Measurements from ENCODE around the gene GSG1L2. TPM values are rescaled to one million over a fixed set of nuclear protein-coding genes. Genes with fewer than 3 reads are reported as not detected.

Gene GSG1L2
- polyA plus RNA-seq, 3 donors: not detected

DNA sequence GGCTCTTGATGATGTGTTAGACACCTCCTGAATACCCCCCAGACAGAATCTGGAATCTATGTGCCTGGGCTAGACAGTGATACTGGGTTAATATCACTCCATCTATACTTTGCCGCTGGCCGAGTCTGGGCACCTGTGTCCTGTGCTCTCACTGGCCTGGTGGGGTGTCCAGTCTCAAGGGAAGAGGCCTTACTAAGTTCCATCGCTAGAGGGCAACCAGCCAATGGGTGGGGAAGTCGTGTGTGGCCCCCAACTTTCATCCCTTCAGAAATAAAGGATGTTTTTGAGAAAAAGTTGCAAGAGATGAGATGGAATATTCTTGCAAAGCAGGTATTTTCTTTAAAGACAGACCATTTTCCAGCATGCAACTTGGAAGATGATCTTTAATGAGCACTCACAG, 2.2 kb upstream of the GSG1L2 start:
- no peaks in the 10 kb centered on the region for H3K9me3 ChIP-seq (replicated peaks in 1 of 2; ENCODE audit: control insufficient read depth in 1 of 2, insufficient read depth in 1 of 2, low read length in 2 of 2)

GRCh38 chr17:9820448-9820847, 1.4 kb downstream of the GSG1L2 start:
- H3K4me1 Mint-ChIP-seq: no peaks in the 10 kb centered on the region
- H3K36me3 Mint-ChIP-seq: no peaks in the 10 kb centered on the region
- Histone ChIP-seq H2AFZ (ENCODE audit: insufficient read depth, low read depth, low read length, poor library complexity, severe bottlenecking) (no peak overlapping the region), H3K4me3 (replicated peaks in 1 of 3; ENCODE audit: low read depth in 2 of 3, low read length in 3 of 3) (no peak overlapping the region), H3K27me3 (ENCODE audit: control insufficient read depth in 2 of 2, insufficient read depth in 2 of 2, low read length in 2 of 2) (no peaks in the 10 kb centered on the region), H3K4me2 (replicated peaks; ENCODE audit: extremely low read depth, low read length, poor library complexity, severe bottlenecking) (no peak overlapping the region), H3K27ac (ENCODE audit: low read depth in 1 of 2, low read length in 2 of 2) (no peak overlapping the region), H4K20me1 (ENCODE audit: insufficient read depth, low read length) (no peaks in the 10 kb centered on the region), H3K79me2 (ENCODE audit: insufficient read depth, low read length) (no peaks in the 10 kb centered on the region), H3K4me1 (ENCODE audit: control insufficient read depth in 1 of 2, insufficient read depth in 2 of 2, low read length in 2 of 2) (no peaks in the 10 kb centered on the region), H3K36me3 (replicated peaks in 1 of 2; ENCODE audit: control insufficient read depth in 1 of 2, insufficient read depth in 2 of 2, low read length in 2 of 2) (no peaks in the 10 kb centered on the region), H3K9me3 (replicated peaks in 1 of 2; ENCODE audit: control insufficient read depth in 1 of 2, insufficient read depth in 1 of 2, low read length in 2 of 2) (no peaks in the 10 kb centered on the region), H3K9ac (ENCODE audit: insufficient read depth, low read length, poor library complexity, severe bottlenecking) (no peak overlapping the region)
- H3K9me3 Mint-ChIP-seq: peaks cover 0 to 1% (median 0%) of the 10 kb centered on the region in 7 donors
- intact Hi-C loops (cut with micrococcal nuclease): no loop called here
- DNase-seq: no peak
- H3K27me3 Mint-ChIP-seq (ENCODE audit: low read depth in 3 of 3): peaks cover 0 to 7% (median 3%) of the 10 kb centered on the region in 3 donors
- H3K4me3 Mint-ChIP-seq: no peak overlapping the region
- no peak for TF ChIP-seq CTCF (IDR thresholded peaks at IDR 0.05)
- H3K27ac Mint-ChIP-seq: no peak overlapping the region
- 89% methylated on average over 1 of the region's 3 CpGs for WGBS (ENCODE audit: insufficient coverage)

More for the DNA sequence above, 2.2 kb upstream of the GSG1L2 start:
- intact Hi-C loops (cut with micrococcal nuclease): no loop called here
- H3K27me3 ChIP-seq (ENCODE audit: control insufficient read depth in 2 of 2, insufficient read depth in 2 of 2, low read length in 2 of 2): no peaks in the 10 kb centered on the region
- no peak overlapping the region for H3K4me3 ChIP-seq (replicated peaks in 1 of 3; ENCODE audit: low read depth in 2 of 3, low read length in 3 of 3)
- Mint-ChIP-seq H3K9me3 (no peaks in the 10 kb centered on the region), H3K36me3 (no peaks in the 10 kb centered on the region), H3K4me1 (no peaks in the 10 kb centered on the region), H3K27me3 (ENCODE audit: low read depth in 3 of 3) (peaks cover 3 to 13% (median 7%) of the 10 kb centered on the region in 3 donors), H3K4me3 (no peak overlapping the region), H3K27ac (no peak overlapping the region)
- DNase-seq: no peak
- no peaks in the 10 kb centered on the region for H3K79me2 ChIP-seq (ENCODE audit: insufficient read depth, low read length)
- H3K4me2 ChIP-seq (replicated peaks; ENCODE audit: extremely low read depth, low read length, poor library complexity, severe bottlenecking): no peak overlapping the region
- no peaks in the 10 kb centered on the region for H3K4me1 ChIP-seq (ENCODE audit: control insufficient read depth in 1 of 2, insufficient read depth in 2 of 2, low read length in 2 of 2)
- no peak overlapping the region for H3K9ac ChIP-seq (ENCODE audit: insufficient read depth, low read length, poor library complexity, severe bottlenecking)
- 80% methylated on average over 1 of the region's 4 CpGs for WGBS (ENCODE audit: insufficient coverage)
- H2AFZ ChIP-seq (ENCODE audit: insufficient read depth, low read depth, low read length, poor library complexity, severe bottlenecking): no peak overlapping the region
- no peak overlapping the region for H3K27ac ChIP-seq (ENCODE audit: low read depth in 1 of 2, low read length in 2 of 2)
- no peak for TF ChIP-seq CTCF (IDR thresholded peaks at IDR 0.05)
- no peaks in the 10 kb centered on the region for H4K20me1 ChIP-seq (ENCODE audit: insufficient read depth, low read length)
- no peaks in the 10 kb centered on the region for H3K36me3 ChIP-seq (replicated peaks in 1 of 2; ENCODE audit: control insufficient read depth in 1 of 2, insufficient read depth in 2 of 2, low read length in 2 of 2)
